Measurements from ENCODE around the gene ZBTB20.

Gene ZBTB20

GRCh38 chr3:114405202-114405990 lies 741.7 kb downstream of the ZBTB20 start:
- DNase-seq (ENCODE audit: low read depth): no peak

GRCh38 chr3:114404590-114404989 lies 742.5 kb downstream of the ZBTB20 start:
- DNase-seq (ENCODE audit: low read depth): peak; percentile 64

- DNase-seq (ENCODE audit: low read depth): no peak
These were observed 744.2 kb downstream of the ZBTB20 start for GRCh38 chr3:114402838-114403237.

- DNase-seq (ENCODE audit: low read depth): no peak
These were observed 745.7 kb downstream of the ZBTB20 start for GRCh38 chr3:114401346-114401745.

- DNase-seq (ENCODE audit: low read depth): no peak
These were observed 746.7 kb downstream of the ZBTB20 start for GRCh38 chr3:114400371-114400770.

- no peak for DNase-seq (ENCODE audit: low read depth)
These were observed 752.5 kb downstream of the ZBTB20 start for GRCh38 chr3:114394551-114394950.

- DNase-seq (ENCODE audit: low read depth): no peak
These were observed 753.6 kb downstream of the ZBTB20 start for GRCh38 chr3:114393367-114394072.

- DNase-seq (ENCODE audit: low read depth): no peak
These were observed 754.3 kb downstream of the ZBTB20 start for GRCh38 chr3:114392831-114393230.

- DNase-seq (ENCODE audit: low read depth): no peak
These were observed 757.9 kb downstream of the ZBTB20 start for GRCh38 chr3:114389156-114389555.

- no peak for DNase-seq (ENCODE audit: low read depth)
These were observed 762.6 kb downstream of the ZBTB20 start for GRCh38 chr3:114384558-114384903.

GRCh38 chr3:114383875-114384557 lies 763.1 kb downstream of the ZBTB20 start:
- peak; percentile 81 for DNase-seq (ENCODE audit: low read depth)

GRCh38 chr3:114380233-114380651 lies 766.8 kb downstream of the ZBTB20 start:
- DNase-seq (ENCODE audit: low read depth): peak; percentile 86

GRCh38 chr3:114379266-114379665 lies 767.8 kb downstream of the ZBTB20 start:
- no peak for DNase-seq (ENCODE audit: low read depth)

- DNase-seq (ENCODE audit: low read depth): no peak
These were observed 768.3 kb downstream of the ZBTB20 start for GRCh38 chr3:114378760-114379159.

GRCh38 chr3:114377426-114377825 lies 769.7 kb downstream of the ZBTB20 start:
- DNase-seq (ENCODE audit: low read depth): no peak

- DNase-seq (ENCODE audit: low read depth): no peak
These were observed 770.4 kb downstream of the ZBTB20 start for GRCh38 chr3:114376516-114377185.

GRCh38 chr3:114375608-114376421 lies 771.3 kb downstream of the ZBTB20 start:
- no peak for DNase-seq (ENCODE audit: low read depth)

GRCh38 chr3:114374433-114374990 lies 772.6 kb downstream of the ZBTB20 start:
- no peak for DNase-seq (ENCODE audit: low read depth)

GRCh38 chr3:114370537-114371174 lies 776.4 kb downstream of the ZBTB20 start:
- no peak for DNase-seq (ENCODE audit: low read depth)

- no peak for DNase-seq (ENCODE audit: low read depth)
These were observed 781.2 kb downstream of the ZBTB20 start for GRCh38 chr3:114365909-114366308.

Data from stromal cell of bone marrow (primary cell).